ENCODE measurements around the gene DAP.
A peak's percentile ranks its signal among the peaks of the same experiment; 100 is the strongest.

DAP gene

GRCh38 chr5:10690460-10691440, 70.3 kb downstream of the DAP start:
- no peaks in the 10 kb centered on the region for H3K4me1 ChIP-seq
- H3K4me3 ChIP-seq, result no peak overlapping the region
- no peaks in the 10 kb centered on the region for H3K36me3 ChIP-seq
- DNase-seq, result no peak
- H3K9me3 ChIP-seq, result no peaks in the 10 kb centered on the region
- intact Hi-C loops (cut with DNase I; ENCODE audit: low total_unique reads), result no loop called here
- TF ChIP-seq CTCF (IDR thresholded peaks at IDR 0.05), result no peak
- H3K27ac ChIP-seq, result no peak overlapping the region
- no peaks in the 10 kb centered on the region for H3K27me3 ChIP-seq

GRCh38 chr5:10689391-10690081, 71.5 kb downstream of the DAP start:
- intact Hi-C loops (cut with DNase I; ENCODE audit: low total_unique reads), result no loop called here
- no peaks in the 10 kb centered on the region for H3K9me3 ChIP-seq
- peak in 1 of 2 donors; percentile 27 for DNase-seq

GRCh38 chr5:10688651-10689171, 72.3 kb downstream of the DAP start:
- Histone ChIP-seq H3K4me3 (no peak overlapping the region), H3K9me3 (no peaks in the 10 kb centered on the region), H3K27me3 (no peaks in the 10 kb centered on the region), H3K36me3 (peaks cover 0 to 5% (median 0%) of the 10 kb centered on the region in 3 donors), H3K4me1 (no peaks in the 10 kb centered on the region), H3K27ac (no peak overlapping the region)
- no peak for TF ChIP-seq CTCF (IDR thresholded peaks at IDR 0.05)
- DNase-seq, result peak in 1 of 2 donors; percentile 25
- intact Hi-C loops (cut with DNase I; ENCODE audit: low total_unique reads), result no loop called here

More at GRCh38 chr5:10689391-10690081, 71.5 kb downstream of the DAP start:
- no peak for TF ChIP-seq CTCF (IDR thresholded peaks at IDR 0.05)
- Histone ChIP-seq H3K36me3 (peaks cover 0 to 4% (median 0%) of the 10 kb centered on the region in 3 donors), H3K27me3 (no peaks in the 10 kb centered on the region), H3K27ac (no peak overlapping the region), H3K4me3 (no peak overlapping the region), H3K4me1 (no peaks in the 10 kb centered on the region)

GRCh38 chr5:10686890-10687289, 74.1 kb downstream of the DAP start:
- Histone ChIP-seq H3K27ac (no peak overlapping the region), H3K9me3 (no peaks in the 10 kb centered on the region), H3K36me3 (peaks cover 7 to 21% (median 18%) of the 10 kb centered on the region in 3 donors), H3K27me3 (no peaks in the 10 kb centered on the region), H3K4me1 (no peaks in the 10 kb centered on the region), H3K4me3 (no peak overlapping the region)
- no peak for DNase-seq
- intact Hi-C loops (cut with DNase I; ENCODE audit: low total_unique reads), result no loop called here
- no peak for TF ChIP-seq CTCF (IDR thresholded peaks at IDR 0.05)

GRCh38 chr5:10685115-10685521, 75.9 kb downstream of the DAP start:
- peaks cover 25 to 39% (median 35%) of the 10 kb centered on the region in 3 donors for H3K36me3 ChIP-seq

More at GRCh38 chr5:10685115-10685521, 75.9 kb downstream of the DAP start:
- intact Hi-C loops (cut with DNase I; ENCODE audit: low total_unique reads), result no loop called here
- Histone ChIP-seq H3K4me3 (no peak overlapping the region), H3K4me1 (no peaks in the 10 kb centered on the region), H3K9me3 (no peaks in the 10 kb centered on the region), H3K27ac (no peak overlapping the region), H3K27me3 (no peaks in the 10 kb centered on the region)
- TF ChIP-seq CTCF (IDR thresholded peaks at IDR 0.05), result no peak
- DNase-seq, result no peak

Measured in tibial artery (tissue), 4 donors.